ENCODE results near the gene MOCS1. TPM values are rescaled to one million over a fixed set of nuclear protein-coding genes. Genes with fewer than 3 reads are reported as not detected.
A peak's percentile ranks its signal among the peaks of the same experiment; 100 is the strongest.
"Not testable (repeated sequence)": the region's sequence is repeated elsewhere in the genome, so short reads cannot be mapped to it uniquely, and the experiment has no call there.

Gene MOCS1
- total RNA-seq, 4 donors from 2014 or later, result 26.4 to 61.7 (median 38.4) TPM

GRCh38 chr6:39980839-39981580 lies 46.7 kb upstream of the MOCS1 start:
- no peak overlapping the region for H3K4me3 ChIP-seq
- TF ChIP-seq CTCF (IDR thresholded peaks at IDR 0.05 in 4 of 5, conservative IDR thresholded peaks at IDR 0.05 in 1 of 5), result peak; percentile 33 to 63 (median 53)
- no peak for TF ChIP-seq POLR2A (IDR thresholded peaks at IDR 0.05)
- peak overlapping the region in 3 of 4 donors; percentile 8 to 32 (median 15) for H3K27ac ChIP-seq
- peaks cover 3 to 8% of the 10 kb centered on the region in 2 donors for H3K4me1 ChIP-seq
- in situ Hi-C loops (cut with MboI; ENCODE audit: low sequenced_read_pairs in 4 of 4), result loop anchor here (5.0 to 25.0 kb wide), 7 partner anchors 314 to 1056 kb away; partner anchors contain the start of genes LRFN2 (in 2 of the 4), TSPO2 (in 1 of the 4) and UNC5CL (in 1 of the 4)
- H3K9me3 ChIP-seq, result no peaks in the 10 kb centered on the region
- intact Hi-C loops (cut with DNase I; ENCODE audit: low total_unique reads), result loop anchor here (1.0 to 10.0 kb wide), 3 partner anchors 327 to 1044 kb away; partner anchors contain the start of gene LRFN2
- ATAC-seq, result peak; percentile 82 to 87
- no peaks in the 10 kb centered on the region for H3K36me3 ChIP-seq
- no peaks in the 10 kb centered on the region for H3K27me3 ChIP-seq
- no peak for DNase-seq

- in situ Hi-C loops (cut with MboI; ENCODE audit: low sequenced_read_pairs in 4 of 4), result loop anchor here (5.0 to 25.0 kb wide), 8 partner anchors 315 to 1058 kb away; partner anchors contain the start of genes LRFN2 (in 2 of the 4), TSPO2 (in 1 of the 4) and UNC5CL (in 1 of the 4)
- ATAC-seq, result peak in 1 of 2 donors; percentile 31
- no peak for TF ChIP-seq CTCF (IDR thresholded peaks at IDR 0.05 in 4 of 5, conservative IDR thresholded peaks at IDR 0.05 in 1 of 5)
- no peak for TF ChIP-seq POLR2A (IDR thresholded peaks at IDR 0.05)
- no peak for DNase-seq
- peak overlapping the region in 3 of 4 donors; percentile 5 to 25 (median 24) for H3K27ac ChIP-seq
- intact Hi-C loops (cut with DNase I; ENCODE audit: low total_unique reads), result loop anchor here (5.0 to 10.0 kb wide), 2 partner anchors 608 to 1045 kb away; partner anchors contain the start of gene LRFN2
- H3K4me1 ChIP-seq, result peaks cover 3 to 8% of the 10 kb centered on the region in 2 donors
- no peaks in the 10 kb centered on the region for H3K36me3 ChIP-seq
- no peaks in the 10 kb centered on the region for H3K27me3 ChIP-seq
- no peaks in the 10 kb centered on the region for H3K9me3 ChIP-seq
- H3K4me3 ChIP-seq, result no peak overlapping the region
These were observed 45.4 kb upstream of the MOCS1 start for GRCh38 chr6:39979461-39980328.

GRCh38 chr6:39978240-39978639 lies 44.0 kb upstream of the MOCS1 start:
- H3K36me3 ChIP-seq, result no peaks in the 10 kb centered on the region
- H3K9me3 ChIP-seq, result no peaks in the 10 kb centered on the region
- no peak overlapping the region for H3K4me3 ChIP-seq
- TF ChIP-seq POLR2A (IDR thresholded peaks at IDR 0.05) (no peak), CTCF (IDR thresholded peaks at IDR 0.05 in 4 of 5, conservative IDR thresholded peaks at IDR 0.05 in 1 of 5) (no peak)
- no peak overlapping the region for H3K27ac ChIP-seq
- H3K27me3 ChIP-seq, result no peaks in the 10 kb centered on the region
- no peak for ATAC-seq
- peaks cover 3 to 8% of the 10 kb centered on the region in 2 donors for H3K4me1 ChIP-seq
- no peak for DNase-seq
- intact Hi-C loops (cut with DNase I; ENCODE audit: low total_unique reads) (no loop called here), in situ Hi-C loops (cut with MboI; ENCODE audit: low sequenced_read_pairs in 4 of 4) (loop anchor here (10.0 to 25.0 kb wide), 6 partner anchors 334 to 1059 kb away; partner anchors contain the start of genes LRFN2 (in 2 of the 4), TSPO2 (in 1 of the 4) and UNC5CL (in 1 of the 4))

- DNase-seq, result no peak
- TF ChIP-seq CTCF (IDR thresholded peaks at IDR 0.05 in 4 of 5, conservative IDR thresholded peaks at IDR 0.05 in 1 of 5) (no peak), POLR2A (IDR thresholded peaks at IDR 0.05) (no peak)
- no peaks in the 10 kb centered on the region for H3K27me3 ChIP-seq
- H3K9me3 ChIP-seq, result no peaks in the 10 kb centered on the region
- no peaks in the 10 kb centered on the region for H3K4me1 ChIP-seq
- in situ Hi-C loops (cut with MboI; ENCODE audit: low sequenced_read_pairs in 4 of 4), result loop anchor here in 1 of 4 donors (10.0 kb wide), 1 partner anchor 341 kb away; no protein-coding TSS in a partner anchor
- no peak overlapping the region for H3K4me3 ChIP-seq
- H3K27ac ChIP-seq, result no peak overlapping the region
- no peaks in the 10 kb centered on the region for H3K36me3 ChIP-seq
- ATAC-seq, result no peak
- intact Hi-C loops (cut with DNase I; ENCODE audit: low total_unique reads), result no loop called here
These were observed 39.4 kb upstream of the MOCS1 start for GRCh38 chr6:39973661-39974060.

GRCh38 chr6:39972717-39973116 lies 38.5 kb upstream of the MOCS1 start:
- H3K27me3 ChIP-seq; H3K4me3 ChIP-seq; H3K27ac ChIP-seq; H3K36me3 ChIP-seq; ATAC-seq; H3K9me3 ChIP-seq; H3K4me1 ChIP-seq; DNase-seq; intact Hi-C loops (cut with DNase I; ENCODE audit: low total_unique reads): not testable (repeated sequence)
- in situ Hi-C loops (cut with MboI; ENCODE audit: low sequenced_read_pairs in 4 of 4), result loop anchor here in 1 of 4 donors (10.0 kb wide), 1 partner anchor 342 kb away; no protein-coding TSS in a partner anchor

- H3K27me3 ChIP-seq; H3K9me3 ChIP-seq; H3K4me1 ChIP-seq; DNase-seq; ATAC-seq; H3K4me3 ChIP-seq; H3K36me3 ChIP-seq; intact Hi-C loops (cut with DNase I; ENCODE audit: low total_unique reads); H3K27ac ChIP-seq: not testable (repeated sequence)
- in situ Hi-C loops (cut with MboI; ENCODE audit: low sequenced_read_pairs in 4 of 4), result loop anchor here in 1 of 4 donors (10.0 kb wide), 1 partner anchor 344 kb away; no protein-coding TSS in a partner anchor
These were observed 36.9 kb upstream of the MOCS1 start for GRCh38 chr6:39971131-39971530.
